Measurements from ENCODE around the gene NUDT15. TPM values are rescaled to one million over a fixed set of nuclear protein-coding genes. Genes with fewer than 3 reads are reported as not detected.

NUDT15 gene
- total and polyA plus RNA-seq, 2 of the 8 experiments (the other 6 are each of a cell fraction or from before 2014, with no cell fraction given): 37.8 to 65.9 TPM

DNA sequence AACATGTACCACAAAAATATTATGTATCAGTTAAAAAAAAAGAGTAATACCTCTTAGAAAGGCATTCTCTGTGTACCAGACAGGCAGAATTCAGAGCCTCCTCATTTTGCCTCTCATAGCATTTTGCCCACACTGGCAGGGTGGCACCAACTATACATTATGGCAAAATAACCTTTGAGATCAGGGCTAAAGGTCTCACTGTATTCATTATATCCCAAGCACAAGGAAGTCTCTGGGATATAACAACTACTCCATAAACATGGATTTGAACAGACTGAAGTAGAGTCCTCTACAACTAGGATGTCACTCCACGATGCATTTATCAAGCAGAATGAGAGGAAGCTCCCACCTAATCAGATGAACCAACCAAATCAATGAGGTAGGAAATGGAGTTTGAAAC lies 47.1 kb upstream of the NUDT15 start (continued):
- no peak for TF ChIP-seq EGR1 (IDR thresholded peaks at IDR 0.05; ENCODE audit: borderline replicate concordance, low read depth, low read length)
- TF ChIP-seq CBX8 (IDR thresholded peaks at IDR 0.05; ENCODE audit: borderline replicate concordance, low read depth, low read length): no peak
- no peak for TF ChIP-seq TCF12 (IDR thresholded peaks at IDR 0.05; ENCODE audit: low read depth, low read length)
